Right lobe of liver (tissue), 4 donors: Measurements from ENCODE around the gene AKR1B1.

Source experiments
- CTCF ChIP-seq, 4 donors: fragments of 200-600 bp in 3 of 4; fragments of 450-650 bp in 1 of 4; IDR thresholded peaks; one replicate each; pipeline versions ENCODE4 v1.5.1 to v1.8.0; 2016 to 2022; ENCODE audit warnings: antibody characterized with exemption in 4 of 4, mild to moderate bottlenecking in 2 of 4
- POLR2A ChIP-seq: fragments of 450-650 bp; IDR thresholded peaks from one replicate; pipeline ENCODE4 v1.6.1; 2017; ENCODE audit warnings: antibody characterized with exemption, mild to moderate bottlenecking
- donor health status: DM: no; HTN: no; CAD: no.
- donor health status: DM: no; HTN: no; CAD: no.
- donor health status: DM: no; HTN: yes; CAD: no.

GRCh38 chr7:134504660-134505164 lies 45.8 kb upstream of the AKR1B1 start:
- TF ChIP-seq CTCF (IDR thresholded peaks at IDR 0.05), result no peak
- no peak for TF ChIP-seq POLR2A
